22Rv1 (cell line): Measurements from ENCODE around the gene PBX3.

Source experiments
- CTCF ChIP-seq: fragments of 450-650 bp; IDR thresholded peaks from 2 replicates; pipeline ENCODE4 v1.5.1; 2017; ENCODE audit warnings: mild to moderate bottlenecking
- ZFX ChIP-seq: fragments of 450-650 bp; IDR thresholded peaks from 2 replicates; pipeline ENCODE4 v1.6.1; 2017; ENCODE audit warnings: antibody characterized with exemption, borderline replicate concordance

- TF ChIP-seq CTCF (no peak), ZFX (no peak)
Measured at GRCh38 chr9:125754096-125754495, 6.9 kb downstream of the PBX3 start.
